Activated CD4-positive, alpha-beta T cell treated with anti-CD3 and anti-CD28 coated beads, Interleukin-2, amount 10 ng/mL, durations not matched to agents 24 days and 14 days (primary cell): ENCODE data around the gene TIMD4. TPM values are rescaled to one million over a fixed set of nuclear protein-coding genes. Genes with fewer than 3 reads are reported as not detected.
"Not testable (repeated sequence)": the region's sequence is repeated elsewhere in the genome, so short reads cannot be mapped to it uniquely, and the experiment has no call there.

Experiments
- DNase-seq: peaks from one replicate; pipeline ENCODE4 v3.0.0; 2022
- H3K27ac Mint-ChIP-seq: one replicate; pipeline ENCODE4 v1.8.0; 2022; ENCODE audit warnings: mild to moderate bottlenecking, mixed read lengths
- H3K27me3 Mint-ChIP-seq: one replicate; pipeline ENCODE4 v1.8.0; 2022; ENCODE audit warnings: mixed read lengths
- H3K36me3 Mint-ChIP-seq: one replicate; pipeline ENCODE4 v1.8.0; 2022; ENCODE audit warnings: low read depth, mild to moderate bottlenecking, mixed read lengths
- H3K4me1 Mint-ChIP-seq: one replicate; pipeline ENCODE4 v1.8.0; 2021; ENCODE audit warnings: mixed read lengths
- H3K4me3 Mint-ChIP-seq: one replicate; pipeline ENCODE4 v1.8.0; 2022; ENCODE audit warnings: mild to moderate bottlenecking, moderate library complexity, mixed read lengths
- H3K9me3 Mint-ChIP-seq: one replicate; pipeline ENCODE4 v1.8.0; 2021; ENCODE audit warnings: mixed read lengths
- intact Hi-C: fragments of 100-400 bp; cut with micrococcal nuclease; formaldehyde crosslinking; loops from one replicate; pipeline ENCODE4 v1.15.1; 2023
- total RNA-seq: library from RNA; stranded (reverse); gene quantifications from 2 replicates; pipeline ENCODE4 v1.2.3, GENCODE V29; 2022

Gene TIMD4
- total RNA-seq, 1 donor from 2014 or later = 15.1 TPM

GRCh38 chr5:156947925-156948324, 15.1 kb downstream of the TIMD4 start:
- Mint-ChIP-seq H3K36me3 (peaks cover 37% of the 10 kb centered on the region), H3K27me3 (no peaks in the 10 kb centered on the region), H3K9me3 (peaks cover 34% of the 10 kb centered on the region), H3K4me1 (peaks cover 34% of the 10 kb centered on the region), H3K27ac (peak overlapping the region; percentile 68), H3K4me3 (peak overlapping the region; percentile 11)
- intact Hi-C loops = loop anchor here (1.0 kb wide), 1 partner anchor 28 kb away; no protein-coding TSS in a partner anchor
- peak; percentile 84 for DNase-seq

- intact Hi-C loops = no loop called here
- Mint-ChIP-seq H3K36me3 (peaks cover 35% of the 10 kb centered on the region), H3K9me3 (peaks cover 26% of the 10 kb centered on the region), H3K27ac (peak overlapping the region; percentile 91), H3K4me3 (peak overlapping the region; percentile 52), H3K27me3 (no peaks in the 10 kb centered on the region), H3K4me1 (peaks cover 46% of the 10 kb centered on the region)
- DNase-seq = peak; percentile 77
Observed at GRCh38 chr5:156942064-156942463, 21.0 kb downstream of the TIMD4 start.

- not testable (repeated sequence) for H3K4me3 Mint-ChIP-seq
Observed at GRCh38 chr5:156940462-156940861, 22.6 kb downstream of the TIMD4 start.

GRCh38 chr5:156936972-156937371, 26.1 kb downstream of the TIMD4 start:
- Mint-ChIP-seq H3K4me1 (peaks cover 68% of the 10 kb centered on the region), H3K4me3 (no peak overlapping the region), H3K9me3 (peaks cover 20% of the 10 kb centered on the region), H3K27me3 (no peaks in the 10 kb centered on the region), H3K27ac (no peak overlapping the region), H3K36me3 (peaks cover 22% of the 10 kb centered on the region)
- no peak for DNase-seq
- intact Hi-C loops = loop anchor here (5.0 to 10.0 kb wide), 3 partner anchors 100 to 1320 kb away; no protein-coding TSS in a partner anchor

More at GRCh38 chr5:156940462-156940861, 22.6 kb downstream of the TIMD4 start:
- H3K36me3 Mint-ChIP-seq = peaks cover 32% of the 10 kb centered on the region
- H3K4me1 Mint-ChIP-seq = peaks cover 53% of the 10 kb centered on the region
- H3K27ac Mint-ChIP-seq, intact Hi-C loops, DNase-seq, H3K27me3 Mint-ChIP-seq: not testable (repeated sequence)
- H3K9me3 Mint-ChIP-seq = peaks cover 22% of the 10 kb centered on the region

GRCh38 chr5:156934450-156935211, 28.4 kb downstream of the TIMD4 start:
- H3K4me1 Mint-ChIP-seq = peaks cover 76% of the 10 kb centered on the region
- intact Hi-C loops = loop anchor here (1.0 to 10.0 kb wide), 7 partner anchors 14 to 1317 kb away; no protein-coding TSS in a partner anchor
- peak; percentile 90 for DNase-seq
- peaks cover 19% of the 10 kb centered on the region for H3K9me3 Mint-ChIP-seq
- peaks cover 27% of the 10 kb centered on the region for H3K36me3 Mint-ChIP-seq
- H3K27ac Mint-ChIP-seq = peak overlapping the region; percentile 93
- H3K4me3 Mint-ChIP-seq = peak overlapping the region; percentile 46
- H3K27me3 Mint-ChIP-seq = no peaks in the 10 kb centered on the region

- Mint-ChIP-seq H3K27me3 (no peaks in the 10 kb centered on the region), H3K4me3 (peak overlapping the region; percentile 49), H3K9me3 (peaks cover 18% of the 10 kb centered on the region), H3K27ac (peak overlapping the region; percentile 96), H3K36me3 (peaks cover 33% of the 10 kb centered on the region), H3K4me1 (peaks cover 83% of the 10 kb centered on the region)
- intact Hi-C loops = loop anchor here (1.0 kb wide), 1 partner anchor 9 kb away; no protein-coding TSS in a partner anchor
- peak; percentile 77 for DNase-seq
Observed at GRCh38 chr5:156929366-156929948, 33.6 kb downstream of the TIMD4 start.

- intact Hi-C loops = no loop called here
- peak overlapping the region; percentile 96 for H3K27ac Mint-ChIP-seq
Observed at GRCh38 chr5:156927545-156927944, 35.5 kb downstream of the TIMD4 start.

GRCh38 chr5:156925767-156926166, 37.3 kb downstream of the TIMD4 start:
- H3K27me3 Mint-ChIP-seq, DNase-seq, intact Hi-C loops, H3K4me3 Mint-ChIP-seq: not testable (repeated sequence)
- peak overlapping the region; percentile 72 for H3K27ac Mint-ChIP-seq
- peaks cover 27% of the 10 kb centered on the region for H3K36me3 Mint-ChIP-seq
- H3K9me3 Mint-ChIP-seq = peaks cover 15% of the 10 kb centered on the region
- peaks cover 71% of the 10 kb centered on the region for H3K4me1 Mint-ChIP-seq

More at GRCh38 chr5:156927545-156927944, 35.5 kb downstream of the TIMD4 start:
- peaks cover 18% of the 10 kb centered on the region for H3K9me3 Mint-ChIP-seq
- no peak for DNase-seq
- H3K4me1 Mint-ChIP-seq = peaks cover 72% of the 10 kb centered on the region
- H3K27me3 Mint-ChIP-seq = no peaks in the 10 kb centered on the region
- peaks cover 33% of the 10 kb centered on the region for H3K36me3 Mint-ChIP-seq
- peak overlapping the region; percentile 46 for H3K4me3 Mint-ChIP-seq

GRCh38 chr5:156922207-156922792, 40.7 kb downstream of the TIMD4 start:
- H3K9me3 Mint-ChIP-seq = peaks cover 11% of the 10 kb centered on the region
- intact Hi-C loops = loop anchor here (5.0 kb wide), 2 partner anchors 345 to 680 kb away; partner anchors contain the start of gene CYFIP2

GRCh38 chr5:156920861-156921431, 42.1 kb downstream of the TIMD4 start:
- peak overlapping the region; percentile 96 for H3K27ac Mint-ChIP-seq
- DNase-seq = peak; percentile 60
- no peaks in the 10 kb centered on the region for H3K27me3 Mint-ChIP-seq
- H3K36me3 Mint-ChIP-seq = peaks cover 43% of the 10 kb centered on the region
- peak overlapping the region; percentile 87 for H3K4me3 Mint-ChIP-seq
- intact Hi-C loops = loop anchor here (1.0 to 5.0 kb wide), 13 partner anchors 8 to 681 kb away; partner anchors contain the start of genes CYFIP2 and HAVCR2
- peaks cover 4% of the 10 kb centered on the region for H3K9me3 Mint-ChIP-seq
- H3K4me1 Mint-ChIP-seq = peaks cover 63% of the 10 kb centered on the region

More at GRCh38 chr5:156922207-156922792, 40.7 kb downstream of the TIMD4 start:
- peaks cover 66% of the 10 kb centered on the region for H3K4me1 Mint-ChIP-seq
- DNase-seq = peak; percentile 78
- peak overlapping the region; percentile 96 for H3K27ac Mint-ChIP-seq
- H3K27me3 Mint-ChIP-seq = no peaks in the 10 kb centered on the region
- H3K4me3 Mint-ChIP-seq = peak overlapping the region; percentile 87
- H3K36me3 Mint-ChIP-seq = peaks cover 41% of the 10 kb centered on the region

- Mint-ChIP-seq H3K9me3 (peaks cover 4% of the 10 kb centered on the region), H3K27me3 (no peaks in the 10 kb centered on the region), H3K27ac (peak overlapping the region; percentile 96), H3K4me3 (peak overlapping the region; percentile 87), H3K4me1 (peaks cover 61% of the 10 kb centered on the region), H3K36me3 (peaks cover 47% of the 10 kb centered on the region)
- intact Hi-C loops = loop anchor here (1.0 to 5.0 kb wide), 13 partner anchors 9 to 682 kb away; partner anchors contain the start of genes CYFIP2 and HAVCR2
- peak; percentile 90 for DNase-seq
Observed at GRCh38 chr5:156920042-156920860, 42.8 kb downstream of the TIMD4 start.

- DNase-seq = no peak
- intact Hi-C loops = no loop called here
- Mint-ChIP-seq H3K4me3 (peak overlapping the region; percentile 87), H3K4me1 (peaks cover 69% of the 10 kb centered on the region), H3K36me3 (peaks cover 58% of the 10 kb centered on the region), H3K27ac (peak overlapping the region; percentile 96), H3K9me3 (peaks cover 4% of the 10 kb centered on the region), H3K27me3 (no peaks in the 10 kb centered on the region)
Observed at GRCh38 chr5:156918311-156918845, 44.6 kb downstream of the TIMD4 start.
